Adrenal gland (tissue), 12 donors: ENCODE results near the gene MAGI2. TPM values are rescaled to one million over a fixed set of nuclear protein-coding genes. Genes with fewer than 3 reads are reported as not detected.

ENCODE experiments used
- DNase-seq, 7 donors: peaks; one replicate each; pipeline ENCODE4 v3.0.0-alpha.2; 2019 to 2020
- H3K27ac ChIP-seq, 5 donors: fragments of 200-600 bp; sonication (generic) in 4 of 5; 1 replicate in 3 of 5; 2 replicates in 2 of 5; pipeline versions ENCODE4 v1.5.1 to v1.8.0; 2016 to 2020; ENCODE audit warnings: mild to moderate bottlenecking in 1 of 5
- H3K27me3 ChIP-seq: fragments of 200-600 bp; 2 replicates; pipeline ENCODE4 v1.8.0; 2021
- H3K36me3 ChIP-seq, 2 donors: fragments of 200-600 bp; replicated peaks in 1 of 2; 1 replicate in 1 of 2; 2 replicates in 1 of 2; pipeline versions ENCODE4 v1.5.1 to v1.8.0; 2018 to 2022
- H3K4me1 ChIP-seq, 2 donors: fragments of 200-600 bp; replicated peaks in 1 of 2; 1 replicate in 1 of 2; 2 replicates in 1 of 2; pipeline versions ENCODE4 v1.5.1 to v1.8.0; 2018 to 2021
- H3K4me3 ChIP-seq, 4 donors: fragments of 200-600 bp; sonication (generic) in 3 of 4; one replicate each; pipeline ENCODE4 v1.5.1; 2016 to 2018
- H3K9me3 ChIP-seq, 3 donors: fragments of 200-600 bp; sonication (generic) in 1 of 3; replicated peaks in 1 of 3; 1 replicate in 2 of 3; 2 replicates in 1 of 3; pipeline versions ENCODE4 v1.5.1 to v1.8.0; 2016 to 2021
- POLR2A ChIP-seq, 2 donors: fragments of 450-650 bp; IDR thresholded peaks; one replicate each; pipeline ENCODE4 v1.6.1; 2017; ENCODE audit warnings: antibody characterized with exemption in 2 of 2, mild to moderate bottlenecking in 2 of 2, moderate library complexity in 1 of 2
- WGBS, 4 donors: extraction: QIAGEN DNeasy Blood & Tissue Kit in 2 of 4; methylation state at CpG; one replicate each; pipeline versions ENCODE4 v1.1.5 to v1.1.7; 2013 to 2017; 5-methylcytosine and 5-hydroxymethylcytosine counted together
- intact Hi-C, 2 donors: fragments of 100-400 bp; cut with DNase I; formaldehyde crosslinking; loops; one replicate each; pipeline versions ENCODE4 v1.14.1 to v1.15.0; 2022 to 2023
- polyA plus RNA-seq, 3 donors: library from polyadenylated mRNA; stranded (reverse); fragments of 200-250 nt in 2 of 3; fragments of 350-450 nt in 1 of 3; fragmentation: Illumina TruSeq in 1 of 3; extraction: RNeasy Lipid Tissue Mini Kit (QIAGEN cat#74804) in 1 of 3; gene quantifications; one replicate each; pipeline ENCODE4 v1.2.3, GENCODE V29; 2013 to 2014
- total RNA-seq, 9 donors: library from RNA; depleted of rRNA in 4 of 9; stranded (reverse); fragments of >200 nt in 4 of 9; fragments of 120-200 nt in 1 of 9; fragmentation: NEBNext Ultra II Directional in 1 of 9; extraction: Animal tissue kit (Norgen Biotek cat#: 25700) in 1 of 9; gene quantifications; one replicate each; pipeline versions ENCODE4 v1.1.0 to v1.2.4, GENCODE V29; 2013 to 2023
- TF ChIP-seq, protein P1 (sequence below), 6 experiments: fragments of 450-650 bp in 4 of 6; fragments of 200-600 bp in 2 of 6; sonication (generic) in 1 of 6; IDR thresholded peaks; 1 replicate in 5 of 6; 2 replicates in 1 of 6; pipeline versions ENCODE4 v1.5.1 to v1.8.0; 2016 to 2021; ENCODE audit warnings: antibody characterized with exemption in 6 of 6, mild to moderate bottlenecking in 2 of 6, moderate library complexity in 1 of 6
- donor health status: healthy with polysubstance abuse.
- donor health status: Bipolar disorder and iron deficiency.
- donor health status: DM: yes; HTN: yes; CAD: no.
- donor health status: DM: no; HTN: no; CAD: no.
- donor health status: DM: no; HTN: no; CAD: no.
- donor health status: DM: yes; HTN: yes; CAD: no.

MAGI2 gene
- total and polyA plus RNA-seq, 12 donors: 3.2 to 37.1 (median 17.1) TPM

DNA sequence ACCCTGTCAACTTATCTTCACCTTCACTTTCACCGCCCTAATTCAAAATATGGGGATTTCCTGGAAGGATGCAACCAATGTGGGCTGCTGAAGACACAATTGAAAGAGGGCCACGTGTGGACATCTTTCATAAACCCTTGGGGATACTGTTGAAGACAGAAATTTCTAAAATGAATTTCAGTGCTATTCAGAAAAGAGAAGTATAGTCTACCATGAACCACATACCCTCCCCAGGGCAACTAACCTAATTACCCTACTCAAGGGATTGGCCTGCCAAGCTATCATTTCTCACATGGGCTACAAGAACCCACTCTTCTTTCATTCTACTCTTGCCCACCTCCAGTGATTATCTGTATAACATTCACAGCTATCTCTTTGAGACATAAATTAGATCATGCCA is 1428.9 kb downstream of the MAGI2 start:
- no peak overlapping the region for H3K27ac ChIP-seq
- intact Hi-C loops: no loop called here
- TF ChIP-seq POLR2A (IDR thresholded peaks at IDR 0.05): no peak
- TF ChIP-seq, protein P1, sequence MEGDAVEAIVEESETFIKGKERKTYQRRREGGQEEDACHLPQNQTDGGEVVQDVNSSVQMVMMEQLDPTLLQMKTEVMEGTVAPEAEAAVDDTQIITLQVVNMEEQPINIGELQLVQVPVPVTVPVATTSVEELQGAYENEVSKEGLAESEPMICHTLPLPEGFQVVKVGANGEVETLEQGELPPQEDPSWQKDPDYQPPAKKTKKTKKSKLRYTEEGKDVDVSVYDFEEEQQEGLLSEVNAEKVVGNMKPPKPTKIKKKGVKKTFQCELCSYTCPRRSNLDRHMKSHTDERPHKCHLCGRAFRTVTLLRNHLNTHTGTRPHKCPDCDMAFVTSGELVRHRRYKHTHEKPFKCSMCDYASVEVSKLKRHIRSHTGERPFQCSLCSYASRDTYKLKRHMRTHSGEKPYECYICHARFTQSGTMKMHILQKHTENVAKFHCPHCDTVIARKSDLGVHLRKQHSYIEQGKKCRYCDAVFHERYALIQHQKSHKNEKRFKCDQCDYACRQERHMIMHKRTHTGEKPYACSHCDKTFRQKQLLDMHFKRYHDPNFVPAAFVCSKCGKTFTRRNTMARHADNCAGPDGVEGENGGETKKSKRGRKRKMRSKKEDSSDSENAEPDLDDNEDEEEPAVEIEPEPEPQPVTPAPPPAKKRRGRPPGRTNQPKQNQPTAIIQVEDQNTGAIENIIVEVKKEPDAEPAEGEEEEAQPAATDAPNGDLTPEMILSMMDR (IDR thresholded peaks at IDR 0.05): no peak
- DNase-seq: no peak
- H3K9me3 ChIP-seq: no peaks in the 10 kb centered on the region
- H3K27me3 ChIP-seq: no peaks in the 10 kb centered on the region
- peaks cover 4 to 15% of the 10 kb centered on the region in 2 donors for H3K4me1 ChIP-seq
- no peak overlapping the region for H3K4me3 ChIP-seq
- H3K36me3 ChIP-seq: no peaks in the 10 kb centered on the region
- 76 to 93% (median 86%) methylated on average over 2 of the region's 2 CpGs for WGBS, 4 donors

DNA sequence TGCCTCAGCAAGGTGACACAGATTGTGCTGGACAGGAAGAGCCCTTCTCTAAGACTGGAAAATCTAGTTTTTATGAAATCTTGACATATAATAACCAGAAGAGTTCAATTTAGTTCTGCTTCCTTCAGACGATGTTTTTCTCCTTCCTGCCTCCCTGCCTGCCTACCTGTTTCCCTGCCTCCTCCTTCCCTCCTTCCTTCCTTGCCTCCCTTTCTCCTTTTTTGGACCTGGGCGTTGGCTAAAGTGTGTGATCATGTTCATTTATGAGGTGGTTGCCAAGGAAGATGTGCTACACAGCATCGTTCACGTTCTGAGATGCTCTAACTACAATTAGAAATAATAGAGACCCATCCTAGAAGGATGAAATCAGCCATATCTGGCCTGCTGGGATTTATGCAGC is 1430.3 kb downstream of the MAGI2 start:
- Histone ChIP-seq H3K4me3 (no peak overlapping the region), H3K4me1 (peaks cover 12 to 24% of the 10 kb centered on the region in 2 donors), H3K27ac (no peak overlapping the region), H3K9me3 (no peaks in the 10 kb centered on the region), H3K36me3 (no peaks in the 10 kb centered on the region), H3K27me3 (no peaks in the 10 kb centered on the region)
- intact Hi-C loops: no loop called here
- no peak for DNase-seq
- TF ChIP-seq POLR2A (IDR thresholded peaks at IDR 0.05): no peak
- TF ChIP-seq, protein P1 (IDR thresholded peaks at IDR 0.05): no peak
- 75 to 84% (median 82%) methylated on average over 4 of the region's 4 CpGs for WGBS, 4 donors

DNA sequence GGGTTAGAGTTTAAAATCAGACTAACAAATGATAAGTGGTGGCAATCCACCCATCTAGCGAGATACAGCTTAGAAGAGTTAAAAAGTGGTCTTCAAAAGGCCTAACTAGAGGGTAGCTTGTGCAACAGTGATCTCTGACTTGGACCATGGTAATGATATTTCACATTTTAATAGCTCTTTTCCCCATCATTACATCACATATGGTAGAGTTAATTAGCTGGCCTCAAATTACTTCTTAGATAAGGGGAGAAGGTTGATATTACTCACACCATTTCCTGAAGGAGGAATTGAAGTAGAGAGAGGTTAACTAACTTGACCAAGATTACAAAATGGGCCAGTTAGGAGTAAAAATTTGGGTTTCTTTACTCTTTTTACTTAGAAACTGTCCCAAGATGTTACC is 1431.3 kb downstream of the MAGI2 start:
- Histone ChIP-seq H3K9me3 (no peaks in the 10 kb centered on the region), H3K27me3 (no peaks in the 10 kb centered on the region), H3K27ac (no peak overlapping the region), H3K4me1 (peaks cover 12 to 34% of the 10 kb centered on the region in 2 donors), H3K4me3 (no peak overlapping the region), H3K36me3 (no peaks in the 10 kb centered on the region)
- WGBS, 4 donors: 93 to 100% (median 97%) methylated on average over 1 of the region's 1 CpG
- DNase-seq: no peak
- intact Hi-C loops: no loop called here
- no peak for TF ChIP-seq POLR2A (IDR thresholded peaks at IDR 0.05)
- TF ChIP-seq, protein P1 (IDR thresholded peaks at IDR 0.05): no peak

DNA sequence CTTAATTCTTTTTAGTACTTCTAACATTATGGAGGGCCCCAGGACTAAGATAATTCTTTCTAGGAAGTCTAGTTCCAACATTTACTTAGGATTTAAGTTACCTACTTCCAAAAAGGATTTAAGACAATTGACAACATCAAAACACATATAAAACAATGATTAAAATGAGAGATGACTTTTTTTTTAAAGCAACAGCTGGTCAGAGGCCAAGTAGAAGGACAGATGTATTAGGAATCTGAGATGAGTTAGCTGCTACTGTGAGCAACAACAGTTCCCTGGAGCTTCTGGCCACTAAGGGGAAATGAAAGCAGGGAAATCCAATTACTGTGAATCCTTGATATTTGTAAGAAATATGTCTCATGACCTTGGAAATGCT is 1432.6 kb downstream of the MAGI2 start:
- Histone ChIP-seq H3K36me3 (no peaks in the 10 kb centered on the region), H3K4me3 (peak overlapping the region in 1 of 4 donors; percentile 67), H3K4me1 (peaks cover 12 to 38% of the 10 kb centered on the region in 2 donors), H3K27me3 (no peaks in the 10 kb centered on the region), H3K27ac (peak overlapping the region in 3 of 5 donors; percentile 96 to 100 (median 99)), H3K9me3 (no peaks in the 10 kb centered on the region)
- intact Hi-C loops: no loop called here
- no peak for TF ChIP-seq POLR2A (IDR thresholded peaks at IDR 0.05)
- TF ChIP-seq, protein P1 (IDR thresholded peaks at IDR 0.05): no peak
- no peak for DNase-seq
